ENCODE data around the gene POTEB.
"Not testable (repeated sequence)": the region's sequence is repeated elsewhere in the genome, so short reads cannot be mapped to it uniquely, and the experiment has no call there.

POTEB gene

DNA sequence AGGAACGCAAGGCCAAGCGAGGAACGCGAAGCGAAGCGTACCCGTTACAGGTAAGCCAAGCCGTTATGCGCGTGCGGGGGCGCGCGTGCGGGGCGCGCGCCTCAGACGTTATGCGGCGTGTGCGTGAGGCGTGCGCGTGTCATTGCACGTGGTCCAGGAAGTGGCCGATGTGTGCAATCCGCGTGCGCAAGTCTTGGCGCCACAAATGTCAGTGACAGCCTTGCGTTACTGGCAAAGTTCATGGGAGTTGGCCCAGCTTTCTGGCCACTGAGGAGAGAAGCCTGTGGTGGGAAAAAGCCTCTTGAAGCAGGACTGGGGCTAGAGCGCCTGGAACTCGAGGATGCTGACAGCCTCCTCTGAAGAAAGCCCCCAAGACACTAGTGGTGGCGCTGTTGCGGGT is at the start of gene POTEB:
POTEB (minus strand) TSS at position 101 of the 400 bp plus-strand sequence. CDS start 489 bp downstream, outside the sequence.
- DNase-seq (ENCODE audit: low spot score): not testable (repeated sequence)

DNA sequence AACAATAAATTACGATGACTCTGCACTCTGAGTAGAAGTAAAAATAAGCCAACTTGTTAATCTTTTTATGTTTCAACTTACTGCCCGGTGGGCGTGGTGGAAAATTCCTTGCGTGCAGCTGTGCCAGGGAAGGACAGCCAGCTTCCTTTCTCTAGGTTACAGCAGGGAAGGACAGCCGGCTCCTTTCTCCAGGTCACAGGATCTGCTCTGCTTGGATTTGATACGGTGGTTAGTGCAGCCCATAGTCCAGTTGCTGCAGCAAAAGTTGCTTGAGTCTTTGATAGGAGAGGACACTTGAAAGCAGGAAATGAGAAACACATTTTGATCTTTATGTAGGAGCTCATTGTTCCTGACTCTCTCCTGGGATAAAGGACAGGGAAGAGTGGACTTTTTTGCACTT is 13.4 kb upstream of the POTEB start:
- not testable (repeated sequence) for DNase-seq (ENCODE audit: low spot score)

DNA sequence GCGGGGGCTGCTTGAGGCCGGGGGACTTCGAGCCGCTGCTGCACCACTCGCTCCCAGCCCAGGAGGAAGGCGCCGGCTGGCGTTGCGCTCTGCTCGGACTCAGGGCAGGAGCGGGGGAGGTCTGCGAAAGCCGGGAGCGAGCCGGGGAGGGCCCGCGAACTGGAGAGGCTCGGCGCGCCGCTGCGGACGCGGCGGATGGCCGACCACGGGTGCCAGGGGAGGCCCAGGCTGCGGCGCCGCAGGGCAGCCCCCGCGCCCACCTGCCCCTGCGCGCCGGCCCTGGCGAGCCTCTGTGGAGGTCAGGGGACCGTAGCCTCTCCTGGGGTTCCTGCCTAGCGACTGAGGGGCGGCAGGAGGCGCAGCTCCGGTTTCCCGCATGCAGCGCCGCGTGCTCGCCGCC is 12.0 kb upstream of the POTEB start:
- DNase-seq (ENCODE audit: low spot score): not testable (repeated sequence)

DNA sequence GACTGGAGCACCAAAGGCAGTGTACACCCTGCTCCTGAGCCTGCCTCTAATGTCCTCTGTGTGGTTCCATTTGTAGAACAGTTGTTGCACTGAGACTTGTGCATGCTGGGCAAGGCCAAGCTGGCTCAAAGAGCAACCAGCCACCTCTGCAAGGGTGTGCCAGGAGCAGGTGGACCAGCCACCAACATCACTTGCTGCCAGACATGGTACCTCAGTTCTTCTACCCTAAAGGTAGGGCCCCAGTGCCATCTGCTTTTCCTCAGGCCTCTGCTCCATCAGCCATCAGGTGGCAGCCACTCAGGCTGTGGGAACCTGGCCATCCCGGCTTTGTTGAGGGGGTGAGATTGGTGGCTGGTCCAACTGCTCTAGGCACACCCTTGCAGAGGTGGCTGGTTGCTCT is 38.7 kb downstream of the POTEB start:
- not testable (repeated sequence) for DNase-seq (ENCODE audit: low spot score)
